D341Med (cell line): ENCODE data around the gene KRTAP6-3.

Experiments used
- DNase-seq: peaks from one replicate; pipeline ENCODE4 v3.0.0; 2012; ENCODE audit warnings: low spot score

KRTAP6-3 gene

DNA sequence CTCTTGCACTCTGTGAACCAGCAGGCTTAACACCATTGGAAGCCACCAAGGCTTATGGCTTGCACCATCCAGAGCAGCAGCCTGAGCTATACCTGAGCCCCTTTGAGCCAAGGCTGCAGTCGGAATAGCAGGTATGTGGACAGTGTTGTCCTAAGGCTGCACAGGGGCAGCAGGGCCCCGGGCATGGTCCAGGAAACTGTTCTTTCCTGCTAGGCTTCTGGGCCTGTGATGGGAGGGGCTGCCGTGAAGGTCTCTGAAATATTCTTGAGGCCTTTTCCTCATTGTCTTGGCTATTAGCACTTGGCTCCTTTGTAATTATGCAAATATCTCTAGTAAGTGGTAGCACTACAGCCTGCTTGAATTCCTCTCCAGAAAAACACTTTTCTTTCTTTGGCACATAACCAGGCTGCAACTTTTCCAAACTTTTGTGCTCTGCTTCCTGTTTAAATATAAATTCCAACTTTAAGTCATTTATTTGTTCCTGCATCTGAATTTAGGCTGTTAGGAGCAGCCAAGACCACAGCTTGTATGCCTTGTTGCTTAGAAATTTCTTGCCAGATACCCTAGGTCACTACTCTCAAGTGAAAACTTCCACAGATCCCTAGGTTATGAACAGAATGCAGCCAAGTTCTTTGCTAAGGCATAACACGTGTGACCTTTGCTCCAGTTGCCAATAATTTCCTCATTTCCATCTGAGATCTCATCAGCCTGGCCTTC, 33.4 kb downstream of the KRTAP6-3 start:
- no peak for DNase-seq

GRCh38 chr21:30628109-30628508, 35.9 kb downstream of the KRTAP6-3 start:
- DNase-seq = no peak

DNA sequence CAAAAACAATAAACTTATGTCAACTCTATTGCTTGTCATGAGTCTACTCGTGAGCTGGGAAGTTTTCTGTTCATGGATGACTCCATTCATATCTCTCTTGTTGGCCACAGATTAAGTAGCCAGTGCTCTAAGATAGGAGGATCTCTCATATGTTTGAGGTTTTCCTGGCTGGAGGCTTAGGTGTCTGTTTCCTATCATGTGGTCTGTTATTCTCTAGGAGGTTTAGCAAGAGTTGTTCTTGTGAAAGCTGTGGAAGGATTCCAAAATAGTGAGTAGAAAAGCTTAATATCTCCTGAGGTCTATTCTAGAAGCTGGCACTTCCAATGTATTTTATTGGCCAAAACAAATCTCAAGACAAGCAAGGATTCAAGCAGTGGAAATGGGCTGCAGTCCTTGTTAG, 37.0 kb downstream of the KRTAP6-3 start:
- DNase-seq = no peak

DNA sequence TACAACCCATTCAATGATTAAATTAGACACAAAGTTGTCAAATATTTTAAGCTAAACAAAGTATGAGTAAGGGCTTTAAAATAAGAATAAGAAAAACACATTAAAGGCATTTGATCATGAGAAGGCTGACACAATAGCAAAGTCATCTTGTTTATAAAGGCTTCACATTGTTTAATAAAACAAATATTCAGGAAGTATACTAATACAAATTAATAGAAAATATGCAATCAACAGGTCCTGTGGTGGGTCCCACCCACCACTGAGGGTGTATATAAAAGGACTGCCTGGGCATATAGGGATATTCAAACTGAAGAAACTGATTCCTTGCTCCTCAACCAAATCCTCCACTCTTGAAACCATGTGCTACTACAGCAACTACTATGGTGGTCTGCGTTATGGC, 42.7 kb downstream of the KRTAP6-3 start, which contains the start of gene KRTAP20-2:
Gene KRTAP20-2, plus strand, starts transcription at position 301 of the 400 bp plus-strand sequence. Its CDS starts 58 bp downstream, at position 359.
- DNase-seq = no peak

GRCh38 chr21:30638686-30639085, 46.4 kb downstream of the KRTAP6-3 start:
- no peak for DNase-seq

- DNase-seq = no peak
These were observed 50.3 kb downstream of the KRTAP6-3 start, which contains the start of gene KRTAP20-3 for GRCh38 chr21:30642564-30642963. Gene KRTAP20-3, plus strand, starts transcription at chr21:30642864.
